IMR-90 (cell line): ENCODE results near the gene PSEN1. TPM values are rescaled to one million over a fixed set of nuclear protein-coding genes. Genes with fewer than 3 reads are reported as not detected.

Experiments used
- ATAC-seq: fragments of 200-7000 bp; cut with Tn5 transposase; 2 replicates; pipeline ENCODE4 v1.9.1; 2020; ENCODE audit warnings: low read depth, mild to moderate bottlenecking, moderate library complexity
- BruUV-seq: library from RNA; stranded (reverse); fragments of 400-500 nt; replicated peaks from 2 replicates; lab custom pipeline; 2021; lab: Mats Ljungman, UMichigan
- CTCF ChIA-PET: fragments of 300-600 bp; formaldehyde crosslinking; extraction: SDS; loops from one replicate; lab custom pipeline; 2021; ENCODE audit warnings: antibody characterized with exemption; lab: Yijun Ruan, JAX
- POLR2A ChIA-PET: fragments of 300-600 bp; sonication (Branson Sonifier 250); formaldehyde crosslinking; loops from one replicate; lab custom pipeline; 2022; ENCODE audit warnings: antibody characterized with exemption; ENCODE audit not compliant: unreplicated experiment; lab: Charles Lee
- DNase-seq: peaks from one replicate; pipeline ENCODE4 v3.0.0; 2013
- H2AFZ ChIP-seq: replicated peaks from 2 replicates; pipeline ENCODE3; 2013; ENCODE audit warnings: low read length, mild to moderate bottlenecking; ENCODE audit not compliant: poor library complexity
- H2AK5ac ChIP-seq: 2 replicates; pipeline ENCODE4 v1.6.1; 2013; ENCODE audit warnings: low read depth, low read length, inconsistent platforms
- H2AK9ac ChIP-seq: replicated peaks from 2 replicates; pipeline ENCODE3; 2013; ENCODE audit warnings: mild to moderate bottlenecking, low read depth, low read length, moderate library complexity; ENCODE audit not compliant: poor library complexity
- H2BK120ac ChIP-seq: 2 replicates; pipeline ENCODE4 v1.6.1; 2013; ENCODE audit warnings: low read depth, low read length, inconsistent platforms
- H2BK15ac ChIP-seq: 3 replicates; pipeline ENCODE4 v1.6.1; 2013; ENCODE audit warnings: low read depth, low read length, inconsistent platforms
- H2BK20ac ChIP-seq: 2 replicates; pipeline ENCODE4 v1.6.1; 2013; ENCODE audit warnings: low read depth, mild to moderate bottlenecking, inconsistent platforms, low read length, moderate library complexity
- H2BK5ac ChIP-seq: 2 replicates; pipeline ENCODE4 v1.6.1; 2013; ENCODE audit warnings: mild to moderate bottlenecking, low read depth, low read length, inconsistent platforms; ENCODE audit not compliant: poor library complexity, severe bottlenecking
- H3K14ac ChIP-seq: replicated peaks from 2 replicates; pipeline ENCODE4 v1.6.1; 2013; ENCODE audit warnings: low read depth, low read length, inconsistent platforms
- H3K18ac ChIP-seq: 2 replicates; pipeline ENCODE4 v1.6.1; 2013; ENCODE audit warnings: low read depth, low read length, control low read depth
- H3K23ac ChIP-seq: 2 replicates; pipeline ENCODE4 v1.6.1; 2013; ENCODE audit warnings: low read depth, low read length, inconsistent platforms
- H3K27ac ChIP-seq: 2 replicates; pipeline ENCODE4 v1.5.1; 2013; ENCODE audit warnings: mild to moderate bottlenecking, control low read depth, low read length; ENCODE audit not compliant: insufficient read depth
- H3K27me3 ChIP-seq: 2 replicates; pipeline ENCODE4 v1.6.1; 2013; ENCODE audit warnings: low read length; ENCODE audit not compliant: control insufficient read depth, insufficient read depth
- H3K36me3 ChIP-seq: 2 replicates; pipeline ENCODE4 v1.6.1; 2013; ENCODE audit warnings: low read length, mixed read lengths; ENCODE audit not compliant: control insufficient read depth, insufficient read depth
- H3K4ac ChIP-seq: 2 replicates; pipeline ENCODE4 v1.6.1; 2013; ENCODE audit warnings: low read depth, low read length, inconsistent platforms
- H3K4me1 ChIP-seq: 2 replicates; pipeline ENCODE4 v1.6.1; 2013; ENCODE audit warnings: low read length, mixed read lengths; ENCODE audit not compliant: control insufficient read depth, insufficient read depth
- H3K4me2 ChIP-seq: 2 replicates; pipeline ENCODE4 v1.6.1; 2013; ENCODE audit warnings: low read depth, mild to moderate bottlenecking, control low read depth, low read length, moderate library complexity
- H3K4me3 ChIP-seq: 2 replicates; pipeline ENCODE4 v1.5.1; 2013; ENCODE audit warnings: low read depth, mild to moderate bottlenecking, control low read depth, low read length, moderate library complexity; ENCODE audit not compliant: insufficient read depth
- H3K56ac ChIP-seq: 2 replicates; pipeline ENCODE4 v1.6.1; 2013; ENCODE audit warnings: low read length, inconsistent platforms; ENCODE audit not compliant: insufficient read depth; ENCODE audit errors: extremely low read depth
- H3K79me1 ChIP-seq, 2 experiments: 2 replicates each; pipeline ENCODE4 v1.6.1; 2013; ENCODE audit warnings: low read length in 2 of 2, inconsistent platforms in 1 of 2, low read depth in 1 of 2
- H3K9ac ChIP-seq: 2 replicates; pipeline ENCODE4 v1.6.1; 2013; ENCODE audit warnings: low read depth, low read length, control low read depth
- H3K9me1 ChIP-seq: 2 replicates; pipeline ENCODE4 v1.6.1; 2013; ENCODE audit warnings: low read length, inconsistent platforms; ENCODE audit not compliant: insufficient read depth
- H3K9me3 ChIP-seq: 2 replicates; pipeline ENCODE4 v1.6.1; 2013; ENCODE audit warnings: low read length; ENCODE audit not compliant: control insufficient read depth, insufficient read depth
- H4K20me1 ChIP-seq: 2 replicates; pipeline ENCODE4 v1.6.1; 2013; ENCODE audit warnings: low read length, inconsistent platforms; ENCODE audit not compliant: insufficient read depth
- H4K5ac ChIP-seq: 2 replicates; pipeline ENCODE4 v1.6.1; 2013; ENCODE audit warnings: mild to moderate bottlenecking, low read depth, low read length, control low read depth
- H4K8ac ChIP-seq, 2 experiments: 2 replicates each; pipeline ENCODE4 v1.6.1; 2013; ENCODE audit warnings: low read depth in 2 of 2, low read length in 2 of 2, control low read depth in 1 of 2, inconsistent platforms in 1 of 2
- H4K91ac ChIP-seq: 2 replicates; pipeline ENCODE4 v1.6.1; 2013; ENCODE audit warnings: low read depth, low read length, inconsistent platforms; ENCODE audit not compliant: insufficient read depth
- BHLHE40 ChIP-seq: fragments of 150-350 bp; IDR thresholded peaks from 2 replicates; pipeline ENCODE4 v1.6.1; 2016; ENCODE audit warnings: mild to moderate bottlenecking, low read depth, low read length
- CEBPB ChIP-seq: IDR thresholded peaks from 2 replicates; pipeline ENCODE4 v1.6.1; 2012; ENCODE audit warnings: low read depth, low read length, improper control_type of control experiment
- CHD1 ChIP-seq: IDR thresholded peaks from 2 replicates; pipeline ENCODE4 v1.6.1; 2012; ENCODE audit warnings: low read depth, low read length, improper control_type of control experiment
- CTCF ChIP-seq: conservative IDR thresholded peaks from 2 replicates; pipeline ENCODE4 v1.5.1; 2012; ENCODE audit warnings: mild to moderate bottlenecking, low read depth, low read length, improper control_type of control experiment
- ELK1 ChIP-seq: fragments of 150-350 bp; IDR thresholded peaks from 2 replicates; pipeline ENCODE4 v1.6.1; 2016; ENCODE audit warnings: low read depth, mild to moderate bottlenecking, low read length, moderate library complexity, borderline replicate concordance
- FOS ChIP-seq: fragments of 150-350 bp; IDR thresholded peaks from 2 replicates; pipeline ENCODE4 v1.6.1; 2016; ENCODE audit warnings: low read depth, low read length
- MAFK ChIP-seq: IDR thresholded peaks from 2 replicates; pipeline ENCODE4 v1.6.1; 2012; ENCODE audit warnings: low read depth, low read length, improper control_type of control experiment
- MAZ ChIP-seq: IDR thresholded peaks from 2 replicates; pipeline ENCODE4 v1.6.1; 2012; ENCODE audit warnings: low read depth, mild to moderate bottlenecking, low read length, improper control_type of control experiment, moderate library complexity, borderline replicate concordance
- MXI1 ChIP-seq: IDR thresholded peaks from 2 replicates; pipeline ENCODE4 v1.6.1; 2012; ENCODE audit warnings: low read depth, mild to moderate bottlenecking, low read length, moderate library complexity, borderline replicate concordance
- NFE2L2 ChIP-seq: fragments of 150-350 bp; IDR thresholded peaks from 2 replicates; pipeline ENCODE4 v1.6.1; 2016; ENCODE audit warnings: low read depth, mild to moderate bottlenecking, low read length
- POLR2A ChIP-seq: IDR thresholded peaks from 2 replicates; pipeline ENCODE4 v1.6.1; 2012; ENCODE audit warnings: mild to moderate bottlenecking, low read depth, low read length
- RAD21 ChIP-seq: IDR thresholded peaks from 2 replicates; pipeline ENCODE4 v1.6.1; 2012; ENCODE audit warnings: low read length, improper control_type of control experiment
- RCOR1 ChIP-seq: IDR thresholded peaks from 2 replicates; pipeline ENCODE4 v1.6.1; 2012; ENCODE audit warnings: mild to moderate bottlenecking, low read length, improper control_type of control experiment; ENCODE audit not compliant: insufficient replicate concordance
- SMC3 ChIP-seq: fragments of 150-350 bp; IDR thresholded peaks from 2 replicates; pipeline ENCODE4 v1.6.1; 2016; ENCODE audit warnings: low read depth, mild to moderate bottlenecking, antibody characterized with exemption, low read length, moderate library complexity
- USF2 ChIP-seq: fragments of 150-350 bp; IDR thresholded peaks from 2 replicates; pipeline ENCODE4 v1.6.1; 2017; ENCODE audit warnings: mild to moderate bottlenecking, antibody characterized with exemption, low read length, low read depth
- WGBS, 2 experiments: methylation state at CpG; one replicate each; pipeline versions ENCODE4 v1.1.5 to v1.1.7; 2013; ENCODE audit warnings: missing lambda C conversion rate in 2 of 2; ENCODE audit not compliant: insufficient read length in 1 of 2; ENCODE audit errors: extremely low coverage in 2 of 2; 5-methylcytosine and 5-hydroxymethylcytosine counted together
- dilution Hi-C: fragments of 300-500 bp; cut with HindIII; formaldehyde crosslinking; loops from one replicate; pipeline ENCODE4 v1.14.3; 2018; ENCODE audit warnings: low sequenced_read_pairs; ENCODE audit not compliant: unreplicated experiment
- in situ Hi-C: fragments of 300-500 bp; cut with MboI; formaldehyde crosslinking; loops from 3 replicates; pipeline ENCODE4 v1.14.3; 2019; ENCODE audit warnings: low sequenced_read_pairs, inconsistent platforms, mixed read lengths
- intact Hi-C: fragments of 100-400 bp; cut with micrococcal nuclease; formaldehyde crosslinking; loops from 2 replicates; pipeline ENCODE4 v1.10.0; 2022
- polyA plus RNA-seq, 3 experiments: library from polyadenylated mRNA; depleted of rRNA; stranded (reverse); fragments of >200 nt; gene quantifications; 2 replicates each; pipeline ENCODE4 v1.2.3, GENCODE V29; 2012; ENCODE audit warnings: low replicate concordance in 1 of 3
- total RNA-seq: library from RNA; depleted of rRNA; stranded (reverse); fragments of >200 nt; gene quantifications from 2 replicates; pipeline ENCODE4 v1.2.3, GENCODE V29; 2012

Gene PSEN1
- total and polyA plus RNA-seq, 2 of the 4 experiments (the other 2 are of a cell fraction), result 14.8 to 62.7 TPM

- Histone ChIP-seq H3K14ac (no peak overlapping the region), H2BK15ac (no peak overlapping the region), H2BK20ac (no peak overlapping the region), H3K9ac (no peak overlapping the region), H2AK5ac (no peak overlapping the region), H3K56ac (no peak overlapping the region), H3K23ac (no peak overlapping the region), H3K4me3 (no peak overlapping the region), H4K20me1 (no peaks in the 10 kb centered on the region; the same call in 1 of the 2 replicates), H3K4ac (no peak overlapping the region), H3K9me3 (peaks cover 2% of the 10 kb centered on the region; the same call in 1 of the 2 replicates), H3K9me1 (no peaks in the 10 kb centered on the region; the same call in 1 of the 2 replicates), H4K8ac (no peak overlapping the region), H4K5ac (no peak overlapping the region), H3K4me1 (peaks cover 4% of the 10 kb centered on the region), H3K27me3 (no peaks in the 10 kb centered on the region), H2AFZ (no peak overlapping the region), H3K27ac (no peak overlapping the region), H2BK5ac (no peak overlapping the region), H2AK9ac (no peak overlapping the region), H3K79me1 (peaks cover 0 to 11% of the 10 kb centered on the region in 2 experiments; a peak in 2 of 4 replicates), H3K36me3 (peaks cover 38% of the 10 kb centered on the region), H4K91ac (no peak overlapping the region), H2BK120ac (no peak overlapping the region), H3K18ac (no peak overlapping the region), H3K4me2 (no peak overlapping the region)
- CTCF ChIA-PET, result interaction anchor here (0.7 kb wide), 1 partner anchor 12 kb away, joined by 3 read pairs; no protein-coding TSS in a partner anchor
- POLR2A ChIA-PET, result no interaction called here
- no TSS peak for BruUV-seq
- no peak for DNase-seq
- dilution Hi-C loops (no loop called here), in situ Hi-C loops (no loop called here), intact Hi-C loops (no loop called here)
- no peak for TF ChIP-seq MAZ
- TF ChIP-seq MAFK, result no peak
- TF ChIP-seq RAD21, result no peak
- TF ChIP-seq CTCF, result no peak
- no peak for TF ChIP-seq MXI1
- TF ChIP-seq USF2, result no peak
- TF ChIP-seq SMC3, result no peak
- no peak for TF ChIP-seq NFE2L2
- TF ChIP-seq CEBPB, result no peak
- TF ChIP-seq ELK1, result no peak
- TF ChIP-seq FOS, result no peak
- TF ChIP-seq POLR2A, result no peak
- TF ChIP-seq CHD1, result no peak
- TF ChIP-seq BHLHE40, result no peak
- TF ChIP-seq RCOR1, result no peak
- ATAC-seq, result no peak
- WGBS, 2 experiments, result 83% methylated on average over 1 of the region's 8 CpGs; no CpG with 5 or more reads in 1 of the 2 experiments
Measured at GRCh38 chr14:73208846-73209245, 72.5 kb downstream of the PSEN1 start.
